Bone marrow (tissue), 2 donors: ENCODE measurements around the gene KLKB1.
A peak's percentile ranks its signal among the peaks of the same experiment; 100 is the strongest.
"Not testable (repeated sequence)": the region's sequence is repeated elsewhere in the genome, so short reads cannot be mapped to it uniquely, and the experiment has no call there.

ENCODE experiments used
- DNase-seq, 2 donors: peaks; one replicate each; lab custom pipeline; 2025; lab: John Stamatoyannopoulos, UW

KLKB1 gene

DNA sequence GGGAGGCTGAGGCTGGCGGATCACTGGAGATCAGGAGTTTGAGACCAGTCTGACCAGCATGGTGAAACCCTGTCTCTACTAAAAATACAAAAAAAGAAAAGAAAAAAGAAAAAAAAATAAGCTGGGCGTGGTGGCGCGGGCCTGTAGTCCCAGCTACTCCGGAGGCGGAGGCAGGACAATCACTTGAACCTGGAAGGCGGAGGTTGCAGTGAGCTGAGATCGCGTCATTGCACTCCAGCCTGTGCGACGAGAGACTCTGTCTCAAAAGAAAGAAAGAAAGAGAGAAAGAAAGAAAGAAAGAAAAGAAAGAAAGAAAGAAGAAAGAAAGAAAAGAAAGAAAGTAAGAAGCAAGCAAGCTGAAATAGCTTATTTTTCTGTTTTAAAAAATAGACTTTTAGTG, 37.9 kb downstream of the KLKB1 start:
- not testable (repeated sequence) for DNase-seq

DNA sequence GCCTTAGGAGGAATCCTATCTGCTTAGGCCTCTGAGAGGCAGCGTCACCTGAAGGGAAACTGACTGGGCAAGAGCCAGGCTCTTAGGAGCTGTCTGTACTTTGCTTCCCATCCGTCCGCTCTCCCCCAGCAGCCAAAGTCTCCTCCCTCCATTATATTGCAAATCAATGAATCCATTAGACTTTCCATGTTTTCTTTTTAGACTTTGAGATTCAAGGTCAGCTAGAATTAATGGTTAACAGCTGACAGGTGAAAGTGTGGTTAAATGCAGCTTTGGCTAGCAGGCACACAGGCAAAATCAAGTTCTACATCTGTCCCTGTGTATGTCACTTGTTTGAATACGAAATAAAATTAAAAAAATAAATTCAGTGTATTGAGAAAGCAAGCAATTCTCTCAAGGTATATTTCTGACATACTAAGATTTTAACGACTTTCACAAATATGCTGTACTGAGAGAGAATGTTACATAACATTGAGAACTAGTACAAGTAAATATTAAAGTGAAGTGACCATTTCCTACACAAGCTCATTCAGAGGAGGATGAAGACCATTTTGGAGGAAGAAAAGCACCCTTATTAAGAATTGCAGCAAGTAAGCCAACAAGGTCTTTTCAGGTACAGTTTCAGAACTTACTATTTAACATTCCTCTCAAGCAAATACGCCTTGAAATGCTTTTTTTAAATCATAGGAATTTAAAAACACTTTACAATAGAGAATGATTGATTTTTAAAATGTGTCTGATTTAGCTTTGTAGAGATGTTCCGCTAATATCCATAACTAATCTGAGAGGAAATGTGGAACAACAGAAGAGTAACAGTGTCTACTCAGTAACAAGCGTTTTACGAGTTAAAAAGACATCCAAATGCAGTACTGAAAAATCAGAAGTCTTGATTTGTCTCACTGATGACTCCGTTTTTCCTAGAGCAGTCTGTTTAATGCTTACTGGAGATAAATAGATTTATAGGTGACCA, 38.7 kb downstream of the KLKB1 start, which contains the start of gene F11:
Gene F11 (plus strand): TSS at position 507 of the 970 bp plus-strand sequence. CDS start 948 bp downstream, outside the sequence.
- no peak for DNase-seq

GRCh38 chr4:186266729-186267456, 39.6 kb downstream of the KLKB1 start:
- DNase-seq = no peak

GRCh38 chr4:186271081-186271678, 43.9 kb downstream of the KLKB1 start:
- no peak for DNase-seq

DNA sequence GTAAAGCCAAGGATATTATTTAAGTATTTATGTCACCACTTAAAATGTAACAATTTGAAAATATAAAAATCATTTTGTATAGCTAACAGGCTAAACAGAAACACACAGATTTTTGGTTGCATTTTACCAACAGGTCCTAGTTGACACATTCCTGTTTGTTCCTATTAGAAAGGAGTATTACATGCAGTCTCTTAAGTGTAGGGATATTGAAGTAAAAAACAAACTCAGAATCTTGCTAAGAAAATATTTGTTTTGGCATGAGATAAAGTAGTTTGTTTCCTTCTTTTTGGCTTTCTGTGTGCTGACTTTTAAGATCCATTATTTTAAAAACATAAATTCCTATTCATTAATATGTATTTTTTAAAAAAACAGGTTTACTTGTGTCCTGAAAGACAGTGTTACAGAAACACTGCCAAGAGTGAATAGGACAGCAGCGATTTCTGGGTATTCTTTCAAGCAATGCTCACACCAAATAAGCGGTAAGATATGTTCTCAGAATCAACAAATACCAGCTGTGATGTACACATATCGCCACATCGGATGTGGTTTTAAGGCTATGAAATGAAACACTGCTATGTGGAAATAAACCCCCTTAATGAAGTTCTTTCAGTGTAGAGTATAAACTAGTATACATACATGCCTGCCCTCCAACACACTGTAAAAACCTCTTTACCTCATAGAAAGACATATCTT, 45.5 kb downstream of the KLKB1 start:
- no peak for DNase-seq

DNA sequence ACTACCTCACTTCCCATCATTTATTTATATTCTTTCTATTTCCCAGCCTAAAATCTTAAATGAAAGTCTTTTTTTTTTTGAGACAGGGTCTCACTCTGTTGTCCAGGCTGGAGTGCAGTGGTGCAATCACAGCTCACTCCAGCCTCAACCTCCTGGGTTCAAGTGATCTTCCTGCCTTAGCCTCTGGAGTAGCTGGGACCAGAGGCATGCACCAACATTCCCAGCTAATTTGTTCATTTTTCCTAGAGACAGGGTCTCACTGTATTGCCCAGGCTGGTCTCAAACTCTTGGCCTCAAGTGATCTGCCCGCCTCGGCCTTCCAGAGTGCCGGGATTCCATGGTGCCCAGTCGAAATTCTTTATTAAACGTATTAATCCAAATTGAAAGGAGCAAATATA, 46.1 kb downstream of the KLKB1 start:
- not testable (repeated sequence) for DNase-seq

- DNase-seq = no peak
Observed at GRCh38 chr4:186283311-186283710, 56.0 kb downstream of the KLKB1 start.

DNA sequence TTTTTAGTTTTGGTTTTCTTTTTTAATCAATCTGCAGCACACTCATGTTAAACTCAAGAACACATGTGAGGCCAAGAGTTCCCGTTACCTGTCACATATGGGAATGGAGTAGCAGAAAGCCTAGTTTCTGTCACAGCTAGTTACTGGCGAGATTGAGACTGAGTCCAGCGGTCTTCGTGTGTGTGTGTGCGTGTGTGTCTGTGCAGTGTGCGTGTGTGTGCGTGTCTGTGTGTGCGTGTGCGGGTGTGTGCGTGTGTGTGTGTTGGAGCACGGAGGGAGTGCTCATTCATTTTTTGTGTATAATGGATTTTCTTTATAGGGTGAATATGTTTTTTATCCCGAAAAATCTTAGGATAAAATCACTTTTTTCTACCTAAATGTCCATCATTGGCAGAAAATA, 57.8 kb downstream of the KLKB1 start:
- DNase-seq = no peak

DNA sequence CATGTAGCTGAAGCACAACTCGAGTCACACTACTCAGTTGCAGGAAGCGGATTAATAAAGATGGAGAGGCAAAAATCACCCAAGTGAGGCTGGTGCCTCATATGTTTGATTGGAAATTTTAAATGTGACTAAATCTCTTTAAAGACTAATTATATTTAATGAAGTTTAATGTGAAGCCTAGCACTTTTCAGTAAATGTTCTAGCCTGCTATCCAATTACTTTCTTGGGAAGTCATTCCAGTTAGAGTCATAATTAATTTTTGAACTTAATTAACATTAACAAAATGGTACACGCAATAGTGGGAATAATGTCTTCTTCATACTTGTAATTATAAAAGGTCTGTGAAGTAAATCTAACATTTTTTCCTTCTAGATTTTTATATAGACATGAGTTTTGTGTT, 59.3 kb downstream of the KLKB1 start:
- no peak for DNase-seq

GRCh38 chr4:186291256-186291890, 64.1 kb downstream of the KLKB1 start:
- no peak for DNase-seq

GRCh38 chr4:186294160-186294559, 66.9 kb downstream of the KLKB1 start:
- no peak for DNase-seq

GRCh38 chr4:186296481-186296880, 69.2 kb downstream of the KLKB1 start:
- no peak for DNase-seq

DNA sequence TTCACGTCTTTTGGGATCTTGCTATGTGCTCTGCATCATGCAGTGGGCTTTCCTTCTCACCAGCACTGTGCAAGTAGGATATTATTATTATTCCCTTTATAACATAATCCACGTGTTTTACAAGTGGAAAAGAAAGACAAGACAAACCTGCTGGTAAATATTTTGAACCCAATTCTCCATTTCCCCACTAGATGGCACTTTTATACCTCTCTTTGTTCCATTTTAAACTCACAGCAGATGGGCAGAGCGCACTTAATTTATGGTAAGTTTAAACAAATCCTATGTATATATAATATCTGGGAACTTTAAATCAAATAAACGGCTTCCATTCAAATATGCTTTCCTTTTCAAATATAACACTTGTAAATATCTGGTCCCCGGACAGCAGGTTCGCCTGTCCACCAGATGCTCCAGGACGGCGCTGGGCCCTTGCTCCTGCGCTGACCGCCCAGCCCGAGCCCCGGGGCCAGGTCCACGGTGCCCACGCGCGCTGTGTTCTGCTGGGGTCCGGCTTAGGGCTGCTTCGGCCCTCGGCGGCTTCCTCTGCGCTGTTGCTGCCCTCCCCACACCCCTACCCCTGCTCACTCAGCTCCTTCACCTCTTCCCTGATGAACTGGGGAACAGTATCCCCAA, 69.8 kb downstream of the KLKB1 start:
- DNase-seq = peak in 1 of 2 donors; percentile 25

- DNase-seq = no peak
Observed at GRCh38 chr4:186298031-186298647, 70.8 kb downstream of the KLKB1 start.

DNA sequence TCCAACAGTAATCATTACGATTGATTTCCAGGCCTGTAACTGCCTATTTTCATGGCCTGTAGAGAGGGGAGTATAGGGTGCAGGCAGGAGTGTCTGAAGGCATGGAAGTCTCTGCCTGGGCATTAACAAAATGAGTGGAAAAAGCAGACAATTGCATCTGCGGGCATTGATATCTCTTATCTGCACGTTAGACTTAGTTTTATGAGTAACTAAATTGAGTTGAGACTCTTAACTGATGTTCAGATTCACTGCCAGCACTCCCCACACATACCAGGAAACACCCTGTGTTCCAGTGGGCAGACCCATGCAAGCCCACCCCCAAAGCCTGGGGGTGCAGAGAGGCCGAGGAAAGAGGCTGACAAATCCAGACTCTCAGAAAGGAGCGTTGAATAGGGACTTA, 72.0 kb downstream of the KLKB1 start:
- DNase-seq = no peak

DNA sequence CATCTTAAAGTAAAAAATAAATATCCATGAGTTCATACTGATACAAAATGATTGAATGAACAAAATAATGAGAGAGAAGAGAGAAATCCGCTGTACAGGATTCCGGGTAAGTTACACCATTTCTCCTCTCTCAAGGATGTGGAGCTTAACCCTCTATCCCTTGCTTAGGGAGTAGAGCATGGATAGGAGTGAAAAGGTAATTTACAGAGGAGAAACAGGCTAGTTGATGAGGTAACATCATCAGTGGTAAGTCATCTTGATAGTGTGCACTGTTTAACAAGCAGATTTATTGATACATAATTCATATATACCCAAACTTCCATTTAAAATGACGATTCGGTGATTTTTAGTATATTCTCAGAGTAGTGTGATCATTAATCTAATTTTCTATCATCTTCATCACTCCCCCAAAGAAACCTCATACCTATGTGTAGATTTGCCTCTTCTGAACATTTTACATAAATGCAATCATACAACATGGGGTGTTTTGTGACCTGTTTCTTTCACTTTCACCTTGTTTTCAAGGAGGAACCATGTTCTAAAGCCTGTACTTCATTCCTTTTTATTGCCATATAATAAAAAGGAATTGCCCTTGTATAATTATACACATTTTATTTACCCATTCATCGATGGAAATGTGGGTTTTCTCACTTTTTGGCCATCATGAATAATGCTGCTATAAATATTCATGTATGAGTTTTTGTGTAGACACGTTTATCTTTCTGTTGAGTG, 73.5 kb downstream of the KLKB1 start:
- DNase-seq = no peak

DNA sequence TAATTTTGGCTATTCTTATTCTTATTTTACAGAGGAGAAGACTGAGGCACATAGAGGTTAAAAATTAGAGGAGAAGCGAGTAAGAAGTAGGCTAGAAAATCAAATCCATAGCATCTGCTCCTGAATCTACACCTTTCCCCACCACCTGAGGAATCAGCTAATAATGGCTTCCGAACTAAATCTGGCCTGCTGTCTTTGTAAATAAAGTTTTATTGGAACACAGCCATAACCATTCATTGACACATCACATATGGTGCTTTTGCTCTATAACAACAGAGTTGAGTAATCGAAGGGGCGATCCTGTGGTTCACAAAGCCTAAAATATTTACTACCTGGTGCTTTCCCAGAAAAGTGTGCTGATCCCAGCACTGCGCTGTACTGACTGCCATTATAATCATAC, 76.9 kb downstream of the KLKB1 start:
- no peak for DNase-seq

GRCh38 chr4:186304866-186305505, 77.7 kb downstream of the KLKB1 start:
- DNase-seq = no peak

- DNase-seq = no peak
Observed at GRCh38 chr4:186307497-186307896, 80.2 kb downstream of the KLKB1 start.
